GM21576 (cell line): ENCODE results near the gene SLC16A12.
"Not testable (repeated sequence)": the region's sequence is repeated elsewhere in the genome, so short reads cannot be mapped to it uniquely, and the experiment has no call there.

Source experiments
- ATAC-seq: cut with Tn5 transposase; IDR thresholded peaks from one replicate; pipeline ENCODE4 v1.9.1; 2021; ENCODE audit warnings: mild to moderate bottlenecking, moderate library complexity; ENCODE audit not compliant: unreplicated experiment

The SLC16A12 gene

DNA sequence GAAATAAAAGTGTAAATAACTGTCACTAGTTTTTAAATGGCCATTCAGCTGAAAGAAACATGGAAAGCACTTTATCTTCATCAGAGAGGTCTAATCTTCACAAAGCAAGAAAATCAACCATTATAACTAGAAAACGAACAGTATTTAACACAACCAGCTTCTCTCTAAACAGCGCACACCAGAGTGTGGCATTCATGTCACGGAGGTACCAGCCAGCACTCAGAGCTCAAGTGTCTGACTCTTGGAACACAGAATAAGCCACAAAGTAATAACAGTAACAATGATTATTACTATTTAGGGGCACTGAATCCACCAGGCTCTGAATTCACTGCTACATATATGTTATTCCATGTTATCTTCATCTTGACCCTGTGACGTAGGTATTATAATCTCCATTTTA, 60.9 kb downstream of the SLC16A12 start:
- no peak for ATAC-seq

DNA sequence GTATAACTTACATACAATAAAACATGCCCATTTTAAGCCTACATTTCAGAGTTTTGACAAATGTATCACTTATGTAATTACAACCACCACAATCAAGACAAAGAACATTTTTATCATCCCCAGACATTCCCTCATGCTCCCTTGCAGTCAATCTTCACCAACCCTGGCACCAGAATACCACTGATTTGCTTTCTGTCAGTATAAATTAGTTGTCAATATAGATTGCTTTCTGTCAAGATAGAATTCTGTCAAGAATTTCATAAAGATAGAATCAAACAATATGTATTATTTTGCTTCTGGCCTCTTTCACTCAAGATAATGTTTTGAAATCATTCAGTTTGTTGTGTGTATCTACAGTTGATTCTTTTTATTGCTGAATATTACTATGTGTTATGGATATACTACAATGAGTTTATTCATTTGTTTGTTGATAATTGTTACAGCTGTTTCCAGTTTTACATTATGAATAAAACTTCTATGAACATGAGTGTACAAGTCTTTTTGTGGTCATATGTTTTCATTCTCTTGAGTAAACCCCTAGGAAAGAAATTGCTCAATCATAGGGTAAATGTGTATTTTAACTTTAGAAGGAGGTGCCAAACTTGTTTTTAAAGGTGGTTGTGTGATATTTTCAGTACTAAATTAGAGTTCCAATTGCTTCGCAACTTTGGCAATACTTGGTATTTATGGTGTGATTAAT, 64.1 kb downstream of the SLC16A12 start:
- ATAC-seq = no peak

DNA sequence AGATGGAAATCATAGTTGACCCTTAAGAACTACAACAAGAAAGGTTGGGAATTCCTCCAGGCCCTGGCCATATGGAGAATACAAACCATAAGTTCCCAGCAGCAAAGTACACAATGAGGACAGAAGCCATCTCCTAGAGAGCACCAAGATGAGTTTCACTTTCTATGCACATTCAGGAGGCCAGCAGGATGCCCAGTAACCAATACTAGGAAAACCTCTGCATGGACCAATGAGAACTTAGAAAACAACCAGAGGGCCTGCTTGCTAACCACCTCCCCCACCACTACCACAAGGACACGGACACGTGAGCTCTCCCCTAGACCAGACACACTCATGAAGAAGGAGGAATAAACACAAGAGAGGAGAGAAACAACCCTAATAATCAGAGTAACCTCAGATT, 64.8 kb downstream of the SLC16A12 start:
- no peak for ATAC-seq

DNA sequence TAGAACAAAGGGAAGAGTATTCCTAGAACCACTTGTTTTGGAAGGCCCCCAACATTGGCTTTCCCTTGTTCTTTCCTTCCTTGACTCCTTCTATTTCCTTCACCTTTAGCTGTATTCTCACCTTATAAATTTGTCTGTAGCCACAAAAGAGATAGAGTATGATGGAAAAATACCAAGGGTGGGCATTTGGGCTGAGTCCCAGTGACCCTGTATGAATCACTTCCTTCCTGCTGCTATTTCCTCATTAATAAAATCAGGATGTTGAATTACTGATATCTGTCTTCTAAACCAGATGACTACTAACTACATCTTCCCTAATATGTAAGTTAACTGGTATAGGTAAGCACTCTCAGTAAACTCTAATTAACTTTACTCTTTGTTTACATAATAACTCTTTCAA, 65.9 kb downstream of the SLC16A12 start:
- ATAC-seq = no peak

DNA sequence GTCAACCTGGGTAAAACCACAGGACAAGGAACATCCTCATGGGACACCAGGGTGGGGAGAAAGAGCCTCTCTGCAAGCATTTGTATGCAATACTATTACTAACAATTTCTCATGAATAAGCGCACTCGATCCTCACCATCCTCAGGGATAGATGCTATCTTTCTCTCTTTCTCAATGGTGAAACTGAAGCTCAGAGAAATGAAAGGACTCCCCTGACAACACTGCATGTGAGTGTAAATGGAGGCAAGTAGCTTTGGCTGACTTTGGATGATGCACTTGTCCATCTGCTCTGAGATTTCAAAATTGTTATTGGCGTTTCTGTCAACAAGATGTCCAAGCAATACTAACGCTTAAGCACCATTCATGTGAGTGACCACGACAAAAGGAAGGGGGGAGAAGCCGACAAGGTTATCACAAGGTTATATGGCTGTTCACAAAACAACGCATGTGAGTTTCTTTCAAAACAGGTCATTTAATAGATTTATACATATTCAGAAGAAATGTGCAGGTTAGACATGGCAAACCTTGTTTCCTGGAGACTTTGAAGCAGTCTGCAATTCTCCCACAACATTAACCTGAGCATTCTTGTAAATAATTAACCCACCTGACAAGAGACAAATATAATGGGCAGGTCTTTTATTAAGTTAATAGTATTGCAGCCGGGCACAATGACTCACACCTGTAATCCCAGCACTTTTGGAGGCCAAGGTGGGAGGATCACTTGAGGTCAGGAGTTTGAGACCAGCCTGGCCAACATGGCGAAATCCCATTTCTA, 67.0 kb downstream of the SLC16A12 start:
- no peak for ATAC-seq

DNA sequence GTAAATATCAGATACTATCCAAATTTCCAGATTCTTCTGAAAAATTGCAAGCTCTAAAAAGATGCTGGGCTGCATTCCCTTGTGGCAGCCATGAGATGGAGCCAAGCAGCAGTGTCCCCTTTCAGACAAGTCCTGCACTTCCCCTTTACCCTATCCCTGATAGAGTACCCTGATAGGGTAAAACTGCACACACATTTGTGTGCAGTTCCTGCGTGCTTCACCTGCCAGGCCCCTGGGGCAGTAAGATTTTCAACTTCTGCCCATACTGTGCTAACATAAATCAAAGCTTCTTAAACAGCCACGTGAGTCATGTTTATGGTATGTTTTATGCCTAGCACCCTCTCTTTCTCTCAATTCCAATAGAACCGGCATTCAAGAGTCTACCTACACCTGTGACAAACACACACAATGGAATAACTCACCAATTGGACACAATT, 68.8 kb downstream of the SLC16A12 start:
- no peak for ATAC-seq

DNA sequence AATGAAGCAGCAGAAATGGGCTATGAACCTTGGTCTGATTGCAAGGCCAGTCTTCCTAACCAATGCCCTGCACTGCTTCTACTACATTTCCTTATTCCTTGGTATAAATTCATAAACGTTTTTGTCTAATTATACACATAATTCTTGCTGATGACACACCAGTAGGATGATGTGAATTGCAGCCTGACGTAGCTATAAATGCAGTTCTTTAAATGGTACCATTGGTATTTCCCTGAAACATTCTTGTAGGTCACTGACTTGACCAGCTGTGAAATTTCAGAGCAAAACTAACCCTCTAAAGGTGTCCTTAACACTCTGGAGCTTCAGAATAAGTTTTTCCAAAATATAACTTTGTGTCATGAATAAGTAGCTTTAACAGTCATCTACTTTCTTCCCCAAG, 70.2 kb downstream of the SLC16A12 start:
- no peak for ATAC-seq

DNA sequence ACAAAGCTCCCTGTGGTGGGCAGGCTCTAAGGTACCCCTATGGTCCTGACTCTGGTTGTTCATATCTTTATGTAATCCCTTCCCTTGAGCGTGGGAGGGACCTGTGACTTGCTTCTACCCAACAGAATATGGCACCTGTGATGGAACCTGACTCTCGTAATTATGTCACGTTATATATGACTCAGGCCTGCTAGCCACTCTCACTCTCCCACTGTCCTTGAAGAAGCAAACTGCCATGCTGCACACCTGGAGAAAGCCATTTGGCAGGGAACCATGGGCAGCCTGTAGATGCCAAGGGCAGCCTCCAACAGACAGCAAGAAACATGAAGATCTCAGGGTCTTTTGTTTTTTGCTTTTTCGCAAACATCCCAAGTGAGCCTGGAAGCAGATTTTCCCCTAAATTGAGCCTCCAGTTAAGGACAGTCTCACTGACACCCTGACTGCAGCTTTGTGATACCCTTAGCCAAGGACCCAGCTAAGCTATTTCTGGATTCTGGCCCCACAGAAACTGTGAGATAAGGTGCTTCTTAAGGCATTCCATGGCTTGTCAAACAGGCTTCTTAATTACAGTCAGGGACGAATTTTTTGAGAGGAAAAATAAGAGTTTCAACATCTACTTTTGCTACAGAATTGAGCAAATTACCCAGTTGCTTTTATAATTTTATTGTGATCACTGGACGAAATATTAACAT, 71.4 kb downstream of the SLC16A12 start:
- no peak for ATAC-seq

DNA sequence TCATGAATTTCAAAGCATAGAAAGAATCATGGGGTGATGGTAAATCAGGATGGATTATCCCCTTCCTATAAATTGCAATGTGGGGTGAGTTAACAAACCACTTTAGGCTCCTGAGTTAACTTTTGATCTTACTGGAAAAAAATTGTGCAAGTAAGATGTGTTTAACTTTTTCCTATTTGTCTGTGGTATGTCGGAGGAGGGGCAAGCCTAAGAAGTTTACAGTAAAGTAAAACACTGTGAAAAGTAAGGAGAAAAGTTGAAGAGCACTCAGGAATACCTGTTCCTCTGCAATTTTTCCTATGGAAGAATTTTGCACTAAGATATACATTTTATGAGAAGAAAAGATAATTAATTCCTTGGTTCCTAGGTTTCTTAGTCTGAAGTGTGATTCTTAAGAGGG, 76.6 kb downstream of the SLC16A12 start:
- no peak for ATAC-seq

DNA sequence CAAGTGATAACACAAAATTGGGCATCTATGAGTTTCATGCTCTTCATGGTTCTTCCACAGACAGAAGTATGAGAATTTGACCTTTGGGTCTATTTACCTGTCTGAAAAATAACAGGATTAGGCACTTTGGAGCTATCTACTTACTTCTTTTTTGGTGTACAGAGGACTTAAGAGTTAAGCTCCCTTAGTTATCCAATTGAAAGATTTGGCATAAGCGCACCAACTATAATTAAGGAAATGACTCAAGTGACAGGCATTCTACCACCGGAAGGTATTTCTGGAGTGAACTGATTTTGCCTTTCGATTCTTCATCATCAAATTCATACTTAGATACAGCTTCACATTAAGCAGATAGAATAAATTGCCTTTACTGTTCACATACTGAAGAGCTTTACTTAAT, 77.1 kb downstream of the SLC16A12 start:
- ATAC-seq = no peak

DNA sequence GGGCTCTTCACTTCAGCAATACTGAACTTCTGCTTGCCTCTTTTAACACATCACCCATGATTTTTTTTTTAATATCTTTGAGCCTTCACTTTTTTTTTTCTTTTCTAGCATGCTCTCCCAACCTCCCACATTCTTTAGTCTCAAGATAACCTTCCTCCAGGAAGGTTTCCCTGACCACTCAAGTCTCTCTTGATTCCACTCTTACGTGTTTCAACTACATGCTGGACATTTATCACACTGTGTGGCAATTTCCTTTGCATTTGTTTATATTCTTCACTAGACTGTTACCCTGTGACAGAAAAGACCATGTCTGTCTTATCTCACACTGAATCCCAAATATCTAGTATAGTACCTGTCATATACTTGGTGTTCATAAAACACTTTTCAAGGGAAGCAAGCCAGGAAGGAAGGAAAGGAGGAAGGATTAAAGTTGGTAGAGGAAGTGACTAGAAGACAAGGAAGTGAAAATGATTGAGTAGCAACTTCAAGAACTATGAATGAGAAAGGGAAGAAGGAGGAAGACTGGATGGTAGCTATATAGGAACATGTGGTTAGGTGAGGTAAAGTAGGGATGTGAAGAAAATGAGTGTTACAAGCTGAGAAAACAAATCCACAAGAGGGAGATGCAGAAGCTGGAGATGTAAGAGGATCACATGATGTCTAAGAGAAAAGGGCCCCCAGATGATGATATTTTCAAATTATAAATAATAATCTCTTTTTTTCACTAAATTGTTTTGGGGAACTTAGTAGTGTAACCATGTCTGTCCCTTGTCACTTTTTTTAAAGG, 80.6 kb downstream of the SLC16A12 start:
- ATAC-seq = no peak

DNA sequence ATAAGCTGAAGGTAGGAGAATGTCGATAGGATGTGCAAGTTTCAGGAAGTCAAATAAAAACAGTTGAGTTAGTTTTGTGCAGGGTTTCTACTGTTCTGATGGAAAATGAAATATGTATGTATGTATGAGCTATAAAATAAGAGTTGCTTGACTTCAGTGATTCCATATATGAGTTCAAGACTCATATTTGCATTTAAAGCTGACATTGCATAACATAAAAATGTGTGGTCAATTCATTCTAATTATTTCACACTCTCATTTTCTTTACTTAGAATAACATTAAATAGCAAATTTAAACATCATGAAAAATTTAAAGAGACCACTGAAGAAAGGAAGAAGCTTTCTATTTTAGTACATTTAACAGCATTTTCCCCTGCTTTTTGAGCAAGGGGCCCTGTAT, 83.2 kb downstream of the SLC16A12 start:
- no peak for ATAC-seq

DNA sequence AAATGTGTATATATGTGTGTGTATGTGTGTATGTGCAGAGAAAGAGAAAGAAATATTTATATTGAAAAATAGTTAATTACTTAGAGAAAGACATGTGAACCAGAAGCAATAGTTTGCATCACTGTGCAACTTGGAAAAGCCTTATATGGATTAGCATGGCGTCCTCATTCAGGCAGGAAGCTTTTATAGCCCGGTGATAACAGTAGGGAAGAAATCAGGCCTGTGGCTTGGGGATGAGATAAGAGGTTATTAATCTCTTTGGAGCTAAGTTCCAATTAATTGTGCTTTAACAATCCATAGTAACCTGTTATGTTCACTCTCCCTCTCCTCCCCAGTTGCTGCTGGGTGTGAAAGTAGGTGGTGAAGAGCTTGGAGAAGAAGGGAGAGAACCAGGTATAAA, 84.5 kb downstream of the SLC16A12 start:
- no peak for ATAC-seq

DNA sequence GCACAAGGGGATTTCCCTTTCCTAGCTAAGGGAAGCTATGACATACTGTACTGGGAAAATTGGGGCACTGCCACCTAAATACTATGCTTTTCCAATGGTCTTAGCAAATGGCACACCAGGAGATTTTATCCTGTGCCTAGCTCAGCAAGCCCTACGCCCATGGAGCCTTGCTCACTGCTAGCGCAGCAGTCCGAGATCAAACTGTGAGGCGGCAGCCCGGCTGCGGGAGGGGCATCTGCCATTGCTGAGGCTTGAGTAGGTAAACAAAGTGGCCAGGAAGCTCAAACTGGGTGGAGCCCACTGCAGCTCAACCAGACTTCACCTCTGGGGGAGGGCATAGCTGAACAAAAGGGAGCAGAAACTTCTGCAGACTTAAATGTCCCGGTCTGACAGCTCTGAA, 90.6 kb downstream of the SLC16A12 start:
- not testable (repeated sequence) for ATAC-seq

DNA sequence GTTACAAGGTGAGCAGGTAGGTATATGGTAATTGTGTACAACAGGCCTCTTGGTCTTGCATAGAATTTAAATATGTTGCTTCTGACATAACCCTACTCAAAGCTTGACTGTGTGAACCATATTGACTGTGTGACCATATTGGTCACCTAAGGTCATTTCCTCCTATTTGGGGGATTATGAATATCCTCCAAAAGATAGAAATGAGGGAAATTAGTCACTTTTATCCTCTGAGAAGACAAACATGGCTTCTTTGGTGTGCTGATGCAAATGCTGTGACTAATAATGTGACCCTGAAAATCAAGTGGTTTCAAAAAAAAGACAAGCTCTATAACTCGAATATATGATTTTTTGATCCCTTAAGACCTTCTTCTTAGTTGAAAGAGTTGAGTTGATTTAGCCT, 93.1 kb downstream of the SLC16A12 start:
- ATAC-seq = no peak

DNA sequence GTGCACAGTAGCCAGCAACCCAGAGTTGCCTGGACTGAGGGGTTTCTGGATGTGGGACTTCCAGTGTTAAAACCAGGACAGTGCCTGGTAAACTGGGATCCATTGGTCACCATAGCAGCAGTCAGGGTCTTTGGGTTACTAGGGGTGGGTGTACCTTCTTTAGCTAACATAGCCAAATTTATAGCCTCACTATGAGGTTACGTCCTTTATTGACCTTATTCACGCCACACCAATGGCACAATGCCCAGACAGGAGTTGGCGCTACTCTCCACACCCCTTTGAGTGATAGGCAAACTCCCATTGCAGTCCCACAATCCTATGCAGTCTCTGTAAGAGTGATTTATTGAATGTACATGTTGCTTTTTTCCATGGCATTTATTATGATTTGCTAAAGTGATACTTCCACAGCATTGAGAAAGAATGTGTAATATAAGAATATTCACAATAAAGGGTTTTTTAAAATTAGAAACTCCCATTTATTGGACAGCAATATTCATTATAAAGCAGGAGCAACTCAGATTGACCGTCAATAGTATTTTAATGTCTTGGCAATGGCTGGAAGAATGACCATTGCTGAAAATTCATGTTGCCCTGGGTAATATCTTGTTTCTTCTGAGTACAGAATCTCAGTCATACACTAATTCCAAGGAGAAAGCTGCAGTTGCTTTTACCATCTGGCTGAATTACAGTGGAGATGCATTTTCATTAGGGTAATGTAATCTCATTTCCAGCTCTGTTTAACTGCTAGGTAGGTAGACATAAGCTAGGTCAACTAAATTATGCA, 95.0 kb downstream of the SLC16A12 start:
- no peak for ATAC-seq

DNA sequence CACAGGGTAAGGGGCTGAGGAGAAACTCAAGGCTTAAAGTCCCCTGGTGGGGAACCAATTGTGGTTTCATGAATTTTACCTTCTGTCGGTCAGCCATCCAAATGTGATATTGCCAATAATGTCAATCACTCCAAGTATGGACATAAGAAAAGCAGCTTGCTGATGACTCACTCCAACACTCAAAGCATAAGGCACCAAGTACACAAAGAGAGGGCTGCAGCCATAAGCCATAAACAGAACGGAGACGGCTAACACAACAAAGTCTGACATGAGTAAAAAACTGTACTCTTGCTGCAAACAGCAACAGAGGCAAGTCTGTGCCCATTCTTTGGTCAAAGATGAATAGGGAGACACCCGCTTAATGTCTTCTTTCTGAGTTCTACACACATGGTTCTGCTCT, 96.9 kb downstream of the SLC16A12 start:
- ATAC-seq = no peak

DNA sequence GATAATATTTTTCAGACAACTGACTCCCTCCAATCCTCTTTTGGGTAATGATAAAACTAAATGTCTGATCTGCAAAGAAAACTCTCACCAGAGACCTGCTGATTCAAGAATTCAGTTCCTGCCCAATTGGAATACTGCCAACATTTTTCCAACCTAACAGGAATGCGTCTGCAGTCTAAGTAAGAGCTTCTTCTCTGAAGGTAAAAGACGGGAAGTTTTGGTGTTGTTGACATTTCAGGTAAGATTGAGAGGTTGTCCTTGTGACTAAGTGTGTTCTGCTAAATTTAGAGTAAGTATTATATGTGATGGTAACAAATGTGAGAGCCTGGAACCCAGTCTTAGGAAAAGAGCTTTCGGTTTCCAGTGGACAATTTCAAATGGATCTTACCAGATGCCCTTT, 103.4 kb downstream of the SLC16A12 start:
- ATAC-seq = no peak

DNA sequence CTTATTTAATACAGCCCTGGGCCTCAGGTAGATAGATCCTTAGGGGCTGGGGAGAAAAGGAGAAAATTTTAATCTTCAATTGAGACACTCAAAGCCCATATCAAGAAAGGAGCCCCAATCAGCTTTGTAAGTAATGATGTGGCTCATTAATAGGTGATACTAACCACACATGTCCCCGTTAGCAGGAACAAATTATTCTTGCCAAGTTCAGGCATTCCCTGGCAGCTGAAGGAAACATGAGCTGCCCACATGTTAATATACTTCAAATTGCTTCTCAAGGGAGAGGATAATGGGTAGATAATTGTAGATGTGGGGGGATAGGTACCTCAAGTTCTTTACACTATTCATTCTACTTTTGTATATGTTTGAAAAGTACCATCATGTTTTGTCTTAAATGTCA, 106.5 kb downstream of the SLC16A12 start:
- ATAC-seq = no peak

DNA sequence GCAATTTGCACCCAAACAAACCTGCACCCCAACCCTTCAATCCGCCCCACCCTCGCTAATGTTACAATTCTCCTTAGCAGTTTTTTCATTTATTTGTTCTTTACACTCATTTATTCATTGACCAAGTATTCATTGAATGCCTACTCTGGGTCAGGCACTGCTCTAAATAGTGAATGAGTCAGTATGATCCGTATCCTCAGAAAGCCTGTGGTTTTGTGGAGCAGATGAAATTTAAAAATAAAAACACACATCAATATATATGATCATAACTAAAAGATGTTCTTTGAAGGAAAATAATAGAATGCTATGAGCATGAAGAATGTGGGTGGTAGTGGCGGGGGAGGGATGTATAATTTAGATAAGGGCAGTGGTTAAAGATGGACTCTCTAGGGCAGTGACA, 107.8 kb downstream of the SLC16A12 start:
- ATAC-seq = no peak
